Endothelial cell of umbilical vein (primary cell): ENCODE measurements around the gene ZDHHC11B.
"Not testable (repeated sequence)": the region's sequence is repeated elsewhere in the genome, so short reads cannot be mapped to it uniquely, and the experiment has no call there.

Experiments
- EZH2 ChIP-seq: IDR thresholded peaks from 2 replicates; pipeline ENCODE4 v1.6.1; 2012; ENCODE audit warnings: borderline replicate concordance, low read depth, mild to moderate bottlenecking, moderate library complexity, low read length, inconsistent platforms; ENCODE audit not compliant: severe bottlenecking
- JUN ChIP-seq: IDR thresholded peaks from 2 replicates; pipeline ENCODE4 v1.6.1; 2011; ENCODE audit warnings: borderline replicate concordance, low read depth; ENCODE audit not compliant: insufficient read length, insufficient read depth
- POLR2AphosphoS5 ChIP-seq: IDR thresholded peaks from 2 replicates; pipeline ENCODE4 v1.6.1; 2012; ENCODE audit warnings: low read depth, mild to moderate bottlenecking, control low read depth, low read length, moderate library complexity; ENCODE audit not compliant: insufficient read depth
- TF ChIP-seq, protein P1 (sequence below), 2 donors: IDR thresholded peaks; 1 replicate in 1 of 2; 2 replicates in 1 of 2; pipeline ENCODE4 v1.5.1; 2011; ENCODE audit warnings: low read length in 2 of 2, mild to moderate bottlenecking in 2 of 2, moderate library complexity in 2 of 2, control low read depth in 1 of 2, inconsistent platforms in 1 of 2, low read depth in 1 of 2; ENCODE audit not compliant: insufficient read depth in 1 of 2; ENCODE audit errors: extremely low read depth in 1 of 2

DNA sequence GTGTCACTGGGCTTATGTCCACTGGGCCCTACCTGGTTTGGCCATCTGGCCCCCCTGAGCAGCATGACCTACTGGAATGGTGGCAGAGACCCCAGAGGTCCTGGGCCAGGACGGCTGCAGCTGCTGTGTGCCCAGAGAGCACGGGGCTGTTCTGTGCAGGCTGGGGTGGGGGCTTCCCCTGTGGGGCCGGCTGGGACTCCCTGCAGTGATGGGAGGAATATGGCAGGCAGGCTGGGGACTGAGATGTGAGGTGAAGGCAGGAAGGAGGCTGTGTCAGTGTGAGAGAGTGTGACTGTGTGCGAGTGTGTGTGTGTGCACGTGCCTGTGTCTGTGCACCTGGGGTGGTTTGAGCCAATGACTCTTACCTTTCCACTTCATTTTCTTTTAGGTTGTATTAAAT, 29.0 kb upstream of the ZDHHC11B start:
- TF ChIP-seq, protein P1, sequence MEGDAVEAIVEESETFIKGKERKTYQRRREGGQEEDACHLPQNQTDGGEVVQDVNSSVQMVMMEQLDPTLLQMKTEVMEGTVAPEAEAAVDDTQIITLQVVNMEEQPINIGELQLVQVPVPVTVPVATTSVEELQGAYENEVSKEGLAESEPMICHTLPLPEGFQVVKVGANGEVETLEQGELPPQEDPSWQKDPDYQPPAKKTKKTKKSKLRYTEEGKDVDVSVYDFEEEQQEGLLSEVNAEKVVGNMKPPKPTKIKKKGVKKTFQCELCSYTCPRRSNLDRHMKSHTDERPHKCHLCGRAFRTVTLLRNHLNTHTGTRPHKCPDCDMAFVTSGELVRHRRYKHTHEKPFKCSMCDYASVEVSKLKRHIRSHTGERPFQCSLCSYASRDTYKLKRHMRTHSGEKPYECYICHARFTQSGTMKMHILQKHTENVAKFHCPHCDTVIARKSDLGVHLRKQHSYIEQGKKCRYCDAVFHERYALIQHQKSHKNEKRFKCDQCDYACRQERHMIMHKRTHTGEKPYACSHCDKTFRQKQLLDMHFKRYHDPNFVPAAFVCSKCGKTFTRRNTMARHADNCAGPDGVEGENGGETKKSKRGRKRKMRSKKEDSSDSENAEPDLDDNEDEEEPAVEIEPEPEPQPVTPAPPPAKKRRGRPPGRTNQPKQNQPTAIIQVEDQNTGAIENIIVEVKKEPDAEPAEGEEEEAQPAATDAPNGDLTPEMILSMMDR (IDR thresholded peaks at IDR 0.05; ENCODE audit: extremely low read depth in 1 of 2, insufficient read depth in 1 of 2, low read depth in 1 of 2, low read length in 2 of 2), result not testable (repeated sequence)
- TF ChIP-seq POLR2AphosphoS5, EZH2, JUN: not testable (repeated sequence)
